Measurements from ENCODE around the gene CACNA1B. TPM values are rescaled to one million over a fixed set of nuclear protein-coding genes. Genes with fewer than 3 reads are reported as not detected.

Gene CACNA1B
- total and polyA plus RNA-seq, 8 donors = 0.16 to 1.3 (median 0.31) TPM

DNA sequence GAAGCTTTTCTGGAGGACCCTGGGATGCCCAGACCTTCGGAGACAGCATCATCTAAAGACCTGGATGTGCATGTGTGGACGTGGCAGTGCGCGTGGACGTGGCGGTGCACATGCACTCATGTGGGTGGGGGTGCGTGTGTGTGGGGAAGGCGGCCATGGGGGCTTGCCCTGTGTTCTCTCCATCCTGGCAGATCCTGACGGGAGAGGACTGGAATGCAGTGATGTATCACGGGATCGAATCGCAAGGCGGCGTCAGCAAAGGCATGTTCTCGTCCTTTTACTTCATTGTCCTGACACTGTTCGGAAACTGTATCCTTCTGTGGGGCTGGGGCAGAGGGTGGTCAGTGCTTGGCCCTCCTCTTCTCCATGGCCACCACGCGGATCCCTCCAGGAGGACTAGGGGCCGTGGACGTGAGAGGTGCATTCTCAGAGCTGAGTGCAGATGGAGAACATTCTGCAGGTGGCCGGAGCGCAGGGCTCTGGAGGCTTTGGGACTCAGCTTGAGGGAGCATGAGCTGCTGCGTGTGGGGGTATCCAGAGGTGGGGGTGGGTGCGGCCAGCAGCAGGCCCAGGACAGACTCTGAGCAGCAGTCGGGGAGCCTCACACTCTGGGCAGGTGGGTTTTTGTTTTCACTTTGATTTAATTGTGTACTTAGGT lies 129.1 kb downstream of the CACNA1B start:
- 70 to 74% methylated on average over 25 of the region's 25 CpGs for WGBS, 2 donors
- Histone ChIP-seq H3K36me3 (no peaks in the 10 kb centered on the region), H3K27me3 (no peaks in the 10 kb centered on the region), H3K4me1 (no peaks in the 10 kb centered on the region), H3K4me3 (no peak overlapping the region), H3K27ac (no peak overlapping the region), H3K9me3 (no peaks in the 10 kb centered on the region)
- ATAC-seq (no peak), FAIRE-seq (no peak), DNase-seq (peak in 2 of 6 donors; percentile 28 to 46)
- intact Hi-C loops (cut with DNase I) = no loop called here
- TF ChIP-seq, protein P1, sequence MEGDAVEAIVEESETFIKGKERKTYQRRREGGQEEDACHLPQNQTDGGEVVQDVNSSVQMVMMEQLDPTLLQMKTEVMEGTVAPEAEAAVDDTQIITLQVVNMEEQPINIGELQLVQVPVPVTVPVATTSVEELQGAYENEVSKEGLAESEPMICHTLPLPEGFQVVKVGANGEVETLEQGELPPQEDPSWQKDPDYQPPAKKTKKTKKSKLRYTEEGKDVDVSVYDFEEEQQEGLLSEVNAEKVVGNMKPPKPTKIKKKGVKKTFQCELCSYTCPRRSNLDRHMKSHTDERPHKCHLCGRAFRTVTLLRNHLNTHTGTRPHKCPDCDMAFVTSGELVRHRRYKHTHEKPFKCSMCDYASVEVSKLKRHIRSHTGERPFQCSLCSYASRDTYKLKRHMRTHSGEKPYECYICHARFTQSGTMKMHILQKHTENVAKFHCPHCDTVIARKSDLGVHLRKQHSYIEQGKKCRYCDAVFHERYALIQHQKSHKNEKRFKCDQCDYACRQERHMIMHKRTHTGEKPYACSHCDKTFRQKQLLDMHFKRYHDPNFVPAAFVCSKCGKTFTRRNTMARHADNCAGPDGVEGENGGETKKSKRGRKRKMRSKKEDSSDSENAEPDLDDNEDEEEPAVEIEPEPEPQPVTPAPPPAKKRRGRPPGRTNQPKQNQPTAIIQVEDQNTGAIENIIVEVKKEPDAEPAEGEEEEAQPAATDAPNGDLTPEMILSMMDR (IDR thresholded peaks at IDR 0.05) = no peak

DNA sequence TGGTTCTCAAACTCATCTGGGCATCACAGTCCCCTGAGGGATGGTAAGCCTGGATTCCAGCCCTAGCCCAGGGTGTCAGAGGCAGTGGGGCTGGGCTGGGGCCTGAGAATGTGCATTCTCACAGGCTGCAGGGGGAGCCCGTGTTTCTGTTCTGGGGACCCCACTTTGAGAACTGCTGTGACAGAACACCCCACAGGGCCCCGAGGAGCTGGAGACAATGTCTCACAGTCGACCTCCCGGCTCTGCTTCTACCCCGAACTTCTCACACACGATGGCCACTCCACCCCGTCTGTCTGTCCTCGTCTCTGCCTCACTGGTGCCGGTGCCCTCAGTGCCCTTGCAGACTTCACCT lies 130.0 kb downstream of the CACNA1B start:
- H3K4me1 ChIP-seq = no peaks in the 10 kb centered on the region
- intact Hi-C loops (cut with DNase I) = no loop called here
- H3K27me3 ChIP-seq = no peaks in the 10 kb centered on the region
- TF ChIP-seq, protein P1 (IDR thresholded peaks at IDR 0.05) = no peak
- FAIRE-seq = no peak
- H3K36me3 ChIP-seq = no peaks in the 10 kb centered on the region
- no peaks in the 10 kb centered on the region for H3K9me3 ChIP-seq
- ATAC-seq = no peak
- WGBS, 2 donors = 77 to 81% methylated on average over 9 of the region's 9 CpGs
- DNase-seq = peak in 1 of 6 donors; percentile 45
- no peak overlapping the region for H3K27ac ChIP-seq
- no peak overlapping the region for H3K4me3 ChIP-seq

DNA sequence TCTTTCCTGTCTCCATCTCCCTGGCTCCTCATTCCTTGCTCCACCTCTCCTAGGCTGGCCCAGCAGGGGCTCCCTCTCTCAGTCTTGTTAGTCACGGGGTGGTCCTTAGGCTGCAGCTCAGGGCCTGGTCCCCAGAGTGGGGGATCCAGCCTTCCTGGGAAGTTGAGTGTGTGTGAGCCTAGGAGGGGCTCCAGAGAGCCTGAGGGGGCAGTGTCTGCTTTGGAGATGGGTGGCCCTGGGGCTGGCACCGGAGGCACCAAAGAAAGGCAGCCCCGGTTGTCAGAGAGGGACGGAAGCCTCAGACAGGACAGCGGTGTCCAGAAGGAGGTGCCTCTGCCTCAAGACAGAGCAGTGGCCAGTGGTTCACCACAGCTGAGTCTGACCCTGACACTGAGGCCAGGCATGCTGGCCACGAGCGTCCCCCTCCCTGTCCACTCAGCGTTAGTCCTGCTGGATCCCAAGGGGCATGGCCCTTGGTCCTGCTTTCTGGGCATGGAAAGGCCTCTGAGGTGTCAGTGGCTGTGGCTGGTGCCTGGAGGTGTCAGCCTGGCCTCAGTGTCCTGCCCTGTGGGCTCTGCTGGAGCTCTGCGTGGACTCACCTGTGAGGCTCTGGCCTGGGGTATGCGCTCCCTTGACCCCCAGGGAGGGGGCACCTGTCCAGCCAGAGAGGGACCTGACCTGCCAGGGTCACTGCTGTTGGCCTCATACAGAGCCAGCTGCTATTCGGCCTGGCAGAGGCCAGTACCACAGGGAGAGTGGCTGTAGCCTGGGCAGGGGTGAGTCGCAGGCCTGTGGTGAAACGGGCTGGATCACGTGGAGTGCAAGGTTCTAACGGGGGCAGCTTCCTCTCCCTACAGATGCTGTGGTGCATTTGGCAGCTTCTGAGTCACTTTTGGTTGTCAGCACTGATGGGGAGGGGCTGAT lies 130.6 kb downstream of the CACNA1B start:
- no peak overlapping the region for H3K4me3 ChIP-seq
- intact Hi-C loops (cut with DNase I) = no loop called here
- DNase-seq (peak in 2 of 6 donors; percentile 31 to 41), ATAC-seq (no peak), FAIRE-seq (no peak)
- TF ChIP-seq, protein P1 (IDR thresholded peaks at IDR 0.05) = no peak
- no peak overlapping the region for H3K27ac ChIP-seq
- H3K4me1 ChIP-seq = no peaks in the 10 kb centered on the region
- H3K27me3 ChIP-seq = no peaks in the 10 kb centered on the region
- no peaks in the 10 kb centered on the region for H3K36me3 ChIP-seq
- WGBS, 2 donors = 78 to 85% methylated on average over 15 of the region's 15 CpGs
- no peaks in the 10 kb centered on the region for H3K9me3 ChIP-seq

DNA sequence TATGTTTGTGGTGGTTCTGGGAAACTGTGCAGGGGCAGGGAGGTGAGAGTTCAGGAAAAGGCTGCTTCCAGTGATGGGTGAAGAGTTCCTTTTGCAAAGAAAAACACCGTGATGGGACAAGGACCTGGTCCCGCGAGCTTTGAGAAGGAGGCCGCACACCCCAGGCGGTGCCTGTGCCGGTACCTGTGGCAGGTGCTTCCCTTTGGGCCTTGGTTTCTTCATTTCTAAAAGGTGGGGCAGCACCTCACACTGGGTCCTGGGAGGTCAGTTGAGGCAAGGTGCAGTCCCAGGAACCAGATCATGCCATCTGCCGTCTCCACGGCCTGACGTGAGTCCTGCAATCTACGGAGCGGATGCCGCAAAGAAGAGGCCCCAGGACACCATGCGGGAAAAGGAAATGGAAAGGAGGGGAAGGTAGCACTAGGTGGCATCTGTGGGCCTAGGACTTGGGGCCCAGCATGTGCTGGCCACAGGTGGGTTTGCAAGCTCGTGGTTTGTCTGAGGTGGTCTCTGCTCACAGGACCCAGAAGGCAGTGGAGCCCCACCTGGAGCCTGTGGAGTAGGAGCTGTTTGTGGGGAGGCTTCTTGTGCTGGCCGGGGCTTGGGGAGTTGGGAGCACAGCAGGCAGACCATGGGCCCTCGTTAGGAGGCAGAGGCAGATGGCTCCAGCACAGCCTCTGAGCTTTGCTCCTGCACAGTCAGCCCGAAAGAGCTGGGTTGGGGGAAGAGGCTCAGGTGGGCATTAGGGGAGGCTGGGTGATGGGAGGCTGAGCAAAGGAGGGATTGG lies 131.6 kb downstream of the CACNA1B start:
- H3K4me3 ChIP-seq = no peak overlapping the region
- TF ChIP-seq, protein P1 (IDR thresholded peaks at IDR 0.05) = no peak
- DNase-seq (peak in 1 of 6 donors; percentile 24), FAIRE-seq (no peak), ATAC-seq (no peak)
- WGBS, 2 donors = 84 to 87% methylated on average over 17 of the region's 17 CpGs
- no peaks in the 10 kb centered on the region for H3K36me3 ChIP-seq
- intact Hi-C loops (cut with DNase I) = no loop called here
- no peaks in the 10 kb centered on the region for H3K27me3 ChIP-seq
- no peaks in the 10 kb centered on the region for H3K4me1 ChIP-seq
- H3K9me3 ChIP-seq = no peaks in the 10 kb centered on the region
- no peak overlapping the region for H3K27ac ChIP-seq

Measured in pancreas (tissue), 10 donors.